GM23338 (cell line): ENCODE measurements around the gene RNF7. TPM values are rescaled to one million over a fixed set of nuclear protein-coding genes. Genes with fewer than 3 reads are reported as not detected.
"Not testable (repeated sequence)": the region's sequence is repeated elsewhere in the genome, so short reads cannot be mapped to it uniquely, and the experiment has no call there.

Source experiments
- ATAC-seq: fragments of 200-7000 bp; cut with Tn5 transposase; 3 replicates; pipeline ENCODE4 v1.9.1; 2020
- DNase-seq: peaks from one replicate; pipeline ENCODE4 v3.0.0-alpha.2; 2015; ENCODE audit warnings: low spot score
- H2AFZ ChIP-seq: fragments of 200-600 bp; sonication (generic); 2 replicates; pipeline ENCODE4 v1.8.0; 2016; ENCODE audit warnings: antibody characterized with exemption, mild to moderate bottlenecking, moderate library complexity
- H3F3A ChIP-seq: fragments of 200-600 bp; sonication (generic); replicated peaks from 2 replicates; pipeline ENCODE4 v1.8.0; 2017; ENCODE audit warnings: antibody characterized with exemption, mixed run types, low read depth
- H3K27ac ChIP-seq: fragments of 200-600 bp; sonication (generic); 2 replicates; pipeline ENCODE4 v1.6.1; 2016; ENCODE audit warnings: low read depth
- H3K27me3 ChIP-seq: fragments of 200-600 bp; sonication (generic); 2 replicates; pipeline ENCODE4 v1.8.0; 2016; ENCODE audit warnings: mild to moderate bottlenecking, mixed run types, moderate library complexity; ENCODE audit not compliant: insufficient read depth
- H3K36me3 ChIP-seq: fragments of 200-600 bp; sonication (generic); 2 replicates; pipeline ENCODE4 v1.8.0; 2016; ENCODE audit warnings: mild to moderate bottlenecking; ENCODE audit not compliant: insufficient read depth
- H3K4me1 ChIP-seq: fragments of 200-600 bp; sonication (generic); 2 replicates; pipeline ENCODE4 v1.8.0; 2016; ENCODE audit warnings: mild to moderate bottlenecking, moderate library complexity; ENCODE audit not compliant: insufficient read depth
- H3K4me2 ChIP-seq: fragments of 200-600 bp; sonication (generic); 2 replicates; pipeline ENCODE4 v1.7.1; 2017; ENCODE audit warnings: mixed run types
- H3K4me3 ChIP-seq: fragments of 200-600 bp; sonication (generic); 2 replicates; pipeline ENCODE4 v1.6.1; 2016; ENCODE audit warnings: mixed run types
- H3K79me2 ChIP-seq: fragments of 200-600 bp; sonication (generic); replicated peaks from 2 replicates; pipeline ENCODE4 v1.8.0; 2017; ENCODE audit warnings: mild to moderate bottlenecking; ENCODE audit not compliant: insufficient read depth
- H3K9me2 ChIP-seq: fragments of 200-600 bp; sonication (generic); 2 replicates; pipeline ENCODE4 v1.8.0; 2017; ENCODE audit not compliant: insufficient read depth
- H4K20me1 ChIP-seq: fragments of 200-600 bp; sonication (generic); replicated peaks from 2 replicates; pipeline ENCODE4 v1.8.0; 2017; ENCODE audit warnings: mild to moderate bottlenecking; ENCODE audit not compliant: insufficient read depth
- H3K27ac Mint-ChIP-seq: 2 replicates; pipeline ENCODE4 v1.8.0; 2020; ENCODE audit warnings: inconsistent platforms, mild to moderate bottlenecking, moderate library complexity, mixed read lengths
- H3K27me3 Mint-ChIP-seq: 3 replicates; pipeline ENCODE4 v1.8.0; 2022; ENCODE audit warnings: low read depth, mild to moderate bottlenecking, moderate library complexity, mixed read lengths, inconsistent platforms; ENCODE audit not compliant: insufficient read depth, poor library complexity
- H3K36me3 Mint-ChIP-seq: 3 replicates; pipeline ENCODE4 v1.8.0; 2021; ENCODE audit warnings: low read depth, mild to moderate bottlenecking, inconsistent platforms, moderate library complexity, mixed read lengths
- H3K4me1 Mint-ChIP-seq: 3 replicates; pipeline ENCODE4 v1.8.0; 2020; ENCODE audit warnings: mild to moderate bottlenecking, inconsistent platforms, mixed read lengths
- H3K4me3 Mint-ChIP-seq: 3 replicates; pipeline ENCODE4 v1.8.0; 2021; ENCODE audit warnings: moderate library complexity, mild to moderate bottlenecking, inconsistent platforms, mixed read lengths
- H3K9me3 Mint-ChIP-seq: 3 replicates; pipeline ENCODE4 v1.8.0; 2020; ENCODE audit warnings: moderate library complexity, mild to moderate bottlenecking, inconsistent platforms, mixed read lengths
- CREB1 ChIP-seq: fragments of 250-450 bp; sonication (Bioruptor Pico); IDR thresholded peaks from 2 replicates; pipeline ENCODE4 v1.5.0; 2020; ENCODE audit warnings: low read depth, mild to moderate bottlenecking, moderate library complexity
- EZH2 ChIP-seq: fragments of 200-600 bp; sonication (generic); IDR thresholded peaks from one replicate; pipeline ENCODE4 v1.8.0; 2017; ENCODE audit warnings: antibody characterized with exemption, mild to moderate bottlenecking, low read depth; ENCODE audit not compliant: unreplicated experiment
- EZH2phosphoT487 ChIP-seq: fragments of 200-600 bp; sonication (generic); IDR thresholded peaks from one replicate; pipeline ENCODE4 v1.8.1; 2018; ENCODE audit warnings: antibody characterized with exemption; ENCODE audit not compliant: unreplicated experiment
- JUNB ChIP-seq: IDR thresholded peaks from one replicate; pipeline ENCODE4 v1.6.1; 2016; ENCODE audit warnings: antibody characterized with exemption; ENCODE audit not compliant: unreplicated experiment
- NANOG ChIP-seq: IDR thresholded peaks from 2 replicates; pipeline ENCODE4 v1.6.1; 2016; ENCODE audit warnings: antibody characterized with exemption, borderline replicate concordance
- REST ChIP-seq: IDR thresholded peaks from one replicate; pipeline ENCODE4 v1.6.1; 2018; ENCODE audit warnings: antibody characterized with exemption; ENCODE audit not compliant: unreplicated experiment
- STAT1 ChIP-seq: IDR thresholded peaks from one replicate; pipeline ENCODE4 v1.6.1; 2016; ENCODE audit warnings: antibody characterized with exemption; ENCODE audit not compliant: unreplicated experiment
- ZNF114 ChIP-seq: fragments of 250-450 bp; sonication (Bioruptor Pico); IDR thresholded peaks from 2 replicates; pipeline ENCODE4 v1.5.0; 2020; ENCODE audit warnings: mild to moderate bottlenecking, moderate library complexity
- ZNF462 ChIP-seq: fragments of 250-450 bp; sonication (Bioruptor Pico); IDR thresholded peaks from 2 replicates; pipeline ENCODE4 v1.5.0; 2020; ENCODE audit warnings: mild to moderate bottlenecking, moderate library complexity
- polyA plus RNA-seq: library from polyadenylated mRNA; unstranded; fragments of >200 nt; fragmentation: Nextera tagmentation; extraction: Ambion mirVana; gene quantifications from 2 replicates; pipeline ENCODE4 v1.2.1, GENCODE V29; 2016
- total RNA-seq: library from RNA; depleted of rRNA; stranded (reverse); fragments of >200 nt; shearing (Covaris generic); gene quantifications from 2 replicates; pipeline ENCODE4 v1.2.3, GENCODE V29; 2014

The RNF7 gene
- total and polyA plus RNA-seq, 2 experiments from 2014 or later: 156 to 254 TPM

- TF ChIP-seq STAT1: no peak
Measured at GRCh38 chr3:141699897-141700296, 38.2 kb upstream of the RNF7 start (continued).

GRCh38 chr3:141703367-141703766 is 34.7 kb upstream of the RNF7 start:
- not testable (repeated sequence) for H3F3A ChIP-seq, H3K27ac Mint-ChIP-seq, H3K36me3 ChIP-seq, H3K27me3 Mint-ChIP-seq, H3K27ac ChIP-seq, H2AFZ ChIP-seq, H3K4me2 ChIP-seq, H4K20me1 ChIP-seq, ATAC-seq, H3K9me3 Mint-ChIP-seq, H3K4me1 Mint-ChIP-seq, H3K4me1 ChIP-seq, H3K27me3 ChIP-seq, H3K4me3 ChIP-seq, DNase-seq, H3K9me2 ChIP-seq, H3K36me3 Mint-ChIP-seq, H3K4me3 Mint-ChIP-seq, H3K79me2 ChIP-seq

- Histone ChIP-seq H3K27me3 (no peaks in the 10 kb centered on the region), H2AFZ (no peak overlapping the region), H4K20me1 (no peaks in the 10 kb centered on the region), H3K9me2 (0 out of 2 replicates have a peak, but pooled peaks cover 5% of the 10 kb centered on the region), H3K4me1 (no peaks in the 10 kb centered on the region), H3K36me3 (no peaks in the 10 kb centered on the region), H3K4me3 (no peak overlapping the region), H3K79me2 (no peaks in the 10 kb centered on the region), H3F3A (no peaks in the 10 kb centered on the region), H3K27ac (no peak overlapping the region), H3K4me2 (no peak overlapping the region)
- ATAC-seq (no peak), DNase-seq (no peak)
- H3K4me1 Mint-ChIP-seq: no peaks in the 10 kb centered on the region
- H3K4me3 Mint-ChIP-seq: no peak overlapping the region
- TF ChIP-seq NANOG (no peak), JUNB (no peak), ZNF114 (CRISPR knock-in tag) (no peak), EZH2phosphoT487 (no peak), ZNF462 (CRISPR knock-in tag) (no peak), EZH2 (no peak), REST (no peak), CREB1 (CRISPR knock-in tag) (no peak)
- no peaks in the 10 kb centered on the region for H3K36me3 Mint-ChIP-seq
- no peak overlapping the region for H3K27ac Mint-ChIP-seq
- peaks cover 4% of the 10 kb centered on the region for H3K27me3 Mint-ChIP-seq
- H3K9me3 Mint-ChIP-seq: no peaks in the 10 kb centered on the region
Measured at GRCh38 chr3:141707741-141708203, 30.3 kb upstream of the RNF7 start.
